Gastrocnemius medialis (tissue), 4 donors: ENCODE data around the gene ABTB1. TPM values are rescaled to one million over a fixed set of nuclear protein-coding genes. Genes with fewer than 3 reads are reported as not detected.

ENCODE experiments used
- ATAC-seq, 2 donors: fragments of 150-250 bp; one replicate each; pipeline ENCODE4 v1.9.1; 2016
- DNase-seq, 2 donors: peaks; one replicate each; pipeline ENCODE4 v3.0.0-alpha.2; 2019
- H3K27ac ChIP-seq, 4 donors: fragments of 200-600 bp; sonication (generic); 1 replicate in 1 of 4; 2 replicates in 3 of 4; pipeline ENCODE4 v1.5.1; 2016 to 2018; ENCODE audit warnings: mild to moderate bottlenecking in 2 of 4, moderate library complexity in 1 of 4
- H3K27me3 ChIP-seq, 3 donors: fragments of 200-600 bp; sonication (generic) in 2 of 3; 1 replicate in 1 of 3; 2 replicates in 2 of 3; pipeline versions ENCODE4 v1.5.1 to v1.6.0; 2016 to 2019; ENCODE audit warnings: mild to moderate bottlenecking in 1 of 3, moderate library complexity in 1 of 3
- H3K36me3 ChIP-seq, 2 donors: fragments of 200-600 bp; sonication (generic) in 1 of 2; one replicate each; pipeline ENCODE4 v1.5.1; 2017 to 2018
- H3K4me1 ChIP-seq, 2 donors: fragments of 200-600 bp; sonication (generic) in 1 of 2; one replicate each; pipeline ENCODE4 v1.5.1; 2016 to 2017; ENCODE audit warnings: mild to moderate bottlenecking in 2 of 2
- H3K4me3 ChIP-seq, 4 donors: fragments of 200-600 bp; sonication (generic) in 3 of 4; 1 replicate in 1 of 4; 2 replicates in 3 of 4; pipeline ENCODE4 v1.5.1; 2016 to 2019; ENCODE audit warnings: mild to moderate bottlenecking in 2 of 4
- H3K9me3 ChIP-seq, 3 donors: fragments of 200-600 bp; sonication (generic) in 2 of 3; 1 replicate in 1 of 3; 2 replicates in 2 of 3; pipeline ENCODE4 v1.5.1; 2016 to 2019
- POLR2A ChIP-seq, 2 donors: fragments of 450-650 bp; IDR thresholded peaks; one replicate each; pipeline ENCODE4 v1.6.1; 2017; ENCODE audit warnings: antibody characterized with exemption in 2 of 2, mild to moderate bottlenecking in 2 of 2, moderate library complexity in 2 of 2
- in situ Hi-C, 4 donors: fragments of 200-750 bp; cut with MboI; loops; one replicate each; pipeline versions ENCODE4 v1.15.0 to v1.8.0; 2017; ENCODE audit warnings: low sequenced_read_pairs in 4 of 4
- intact Hi-C: fragments of 100-400 bp; cut with DNase I; formaldehyde crosslinking; loops from one replicate; pipeline ENCODE4 v1.15.1; 2023; ENCODE audit warnings: low total_unique reads
- total RNA-seq, 4 donors: library from RNA; depleted of rRNA; stranded (reverse); fragments of >200 nt; gene quantifications; one replicate each; pipeline versions ENCODE4 v1.1.0 to v1.2.3, GENCODE V29; 2016
- TF ChIP-seq, protein P1 (sequence below), 5 experiments: fragments of 450-650 bp in 3 of 5; fragments of 200-600 bp in 2 of 5; sonication (generic) in 2 of 5; IDR thresholded peaks in 4 of 5; conservative IDR thresholded peaks in 1 of 5; 1 replicate in 4 of 5; 2 replicates in 1 of 5; pipeline ENCODE4 v1.5.1; 2016 to 2019; ENCODE audit warnings: antibody characterized with exemption in 5 of 5, mild to moderate bottlenecking in 3 of 5, moderate library complexity in 3 of 5

The ABTB1 gene
- total RNA-seq, 4 donors from 2014 or later, result 22.9 to 37.5 (median 30.1) TPM

GRCh38 chr3:127670761-127671522 lies 1.8 kb upstream of the ABTB1 start:
- no peak for DNase-seq
- no peaks in the 10 kb centered on the region for H3K27me3 ChIP-seq
- intact Hi-C loops, result loop anchor here (5.0 kb wide), 2 partner anchors 151 to 381 kb away; partner anchors contain the start of genes MGLL and SEC61A1
- H3K27ac ChIP-seq, result no peak overlapping the region
- peaks cover 0 to 12% of the 10 kb centered on the region in 2 donors for H3K36me3 ChIP-seq
- H3K4me3 ChIP-seq, result no peak overlapping the region
- in situ Hi-C loops, result loop anchor here in 2 of 4 donors (25.0 kb wide), 2 partner anchors 166 to 291 kb away; no protein-coding TSS in a partner anchor
- H3K9me3 ChIP-seq, result no peaks in the 10 kb centered on the region
- ATAC-seq, result no peak
- TF ChIP-seq, protein P1, sequence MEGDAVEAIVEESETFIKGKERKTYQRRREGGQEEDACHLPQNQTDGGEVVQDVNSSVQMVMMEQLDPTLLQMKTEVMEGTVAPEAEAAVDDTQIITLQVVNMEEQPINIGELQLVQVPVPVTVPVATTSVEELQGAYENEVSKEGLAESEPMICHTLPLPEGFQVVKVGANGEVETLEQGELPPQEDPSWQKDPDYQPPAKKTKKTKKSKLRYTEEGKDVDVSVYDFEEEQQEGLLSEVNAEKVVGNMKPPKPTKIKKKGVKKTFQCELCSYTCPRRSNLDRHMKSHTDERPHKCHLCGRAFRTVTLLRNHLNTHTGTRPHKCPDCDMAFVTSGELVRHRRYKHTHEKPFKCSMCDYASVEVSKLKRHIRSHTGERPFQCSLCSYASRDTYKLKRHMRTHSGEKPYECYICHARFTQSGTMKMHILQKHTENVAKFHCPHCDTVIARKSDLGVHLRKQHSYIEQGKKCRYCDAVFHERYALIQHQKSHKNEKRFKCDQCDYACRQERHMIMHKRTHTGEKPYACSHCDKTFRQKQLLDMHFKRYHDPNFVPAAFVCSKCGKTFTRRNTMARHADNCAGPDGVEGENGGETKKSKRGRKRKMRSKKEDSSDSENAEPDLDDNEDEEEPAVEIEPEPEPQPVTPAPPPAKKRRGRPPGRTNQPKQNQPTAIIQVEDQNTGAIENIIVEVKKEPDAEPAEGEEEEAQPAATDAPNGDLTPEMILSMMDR (IDR thresholded peaks at IDR 0.05 in 4 of 5, conservative IDR thresholded peaks at IDR 0.05 in 1 of 5), result no peak
- no peak for TF ChIP-seq POLR2A (IDR thresholded peaks at IDR 0.05)
- peaks cover 11 to 19% of the 10 kb centered on the region in 2 donors for H3K4me1 ChIP-seq

GRCh38 chr3:127671523-127672428 lies 976 bp upstream of the ABTB1 start:
- in situ Hi-C loops (loop anchor here in 2 of 4 donors (25.0 kb wide), 2 partner anchors 166 to 291 kb away; no protein-coding TSS in a partner anchor), intact Hi-C loops (loop anchor here (1.0 to 5.0 kb wide), 3 partner anchors 17 to 381 kb away; partner anchors contain the start of genes MGLL and SEC61A1)
- TF ChIP-seq, protein P1 (IDR thresholded peaks at IDR 0.05 in 4 of 5, conservative IDR thresholded peaks at IDR 0.05 in 1 of 5), result no peak
- no peak for TF ChIP-seq POLR2A (IDR thresholded peaks at IDR 0.05)
- H3K4me3 ChIP-seq, result peak overlapping the region; percentile 63 to 91 (median 80)
- peak overlapping the region; percentile 85 to 98 (median 90) for H3K27ac ChIP-seq
- no peaks in the 10 kb centered on the region for H3K27me3 ChIP-seq
- DNase-seq (no peak), ATAC-seq (peak; percentile 24 to 45)
- peaks cover 11 to 19% of the 10 kb centered on the region in 2 donors for H3K4me1 ChIP-seq
- H3K9me3 ChIP-seq, result no peaks in the 10 kb centered on the region
- H3K36me3 ChIP-seq, result peaks cover 0 to 20% of the 10 kb centered on the region in 2 donors

- peak; percentile 31 to 67 for ATAC-seq
- H3K27me3 ChIP-seq, result no peaks in the 10 kb centered on the region
- TF ChIP-seq, protein P1 (IDR thresholded peaks at IDR 0.05 in 4 of 5, conservative IDR thresholded peaks at IDR 0.05 in 1 of 5), result peak in 1 of 5 experiments; percentile 12
- no peak for TF ChIP-seq POLR2A (IDR thresholded peaks at IDR 0.05)
- H3K27ac ChIP-seq, result peak overlapping the region; percentile 85 to 98 (median 90)
- DNase-seq, result no peak
- H3K36me3 ChIP-seq, result peaks cover 0 to 37% of the 10 kb centered on the region in 2 donors
- H3K9me3 ChIP-seq, result no peaks in the 10 kb centered on the region
- peaks cover 16 to 20% of the 10 kb centered on the region in 2 donors for H3K4me1 ChIP-seq
- in situ Hi-C loops, result loop anchor here in 2 of 4 donors (25.0 kb wide), 2 partner anchors 164 to 289 kb away; no protein-coding TSS in a partner anchor
- peak overlapping the region; percentile 63 to 91 (median 80) for H3K4me3 ChIP-seq
- intact Hi-C loops, result loop anchor here (5.0 kb wide), 2 partner anchors 149 to 379 kb away; partner anchors contain the start of genes MGLL and SEC61A1
Measured at GRCh38 chr3:127673191-127674100, 694 bp downstream of the ABTB1 start.
